GM13977 (cell line): Measurements from ENCODE around the gene CLEC17A.

ENCODE experiments used
- DNase-seq: peaks from one replicate; pipeline ENCODE4 v3.0.0; 2012; ENCODE audit warnings: low spot score
- CTCF ChIP-seq: IDR thresholded peaks from 2 replicates; pipeline ENCODE4 v1.5.1; 2012; ENCODE audit warnings: mild to moderate bottlenecking, control low read depth; ENCODE audit not compliant: insufficient read depth; ENCODE audit errors: extremely low read depth, missing control alignments
- in situ Hi-C: fragments of 300-500 bp; cut with MboI; formaldehyde crosslinking; loops from one replicate; pipeline ENCODE4 v1.12.0; 2022; ENCODE audit warnings: low sequenced_read_pairs, low pct_unique_long_range_greater_than_20kb, mixed read lengths, inconsistent platforms; ENCODE audit not compliant: unreplicated experiment

The CLEC17A gene

GRCh38 chr19:14571695-14572490, 11.0 kb upstream of the CLEC17A start, which contains the start of gene NDUFB7:
NDUFB7 (minus strand) TSS chr19:14572066; CDS start chr19:14572000, 66 bp downstream.
- DNase-seq = peak; percentile 87
- peak; percentile 95 for TF ChIP-seq CTCF
- in situ Hi-C loops = no loop called here

- TF ChIP-seq CTCF = no peak
- in situ Hi-C loops = no loop called here
- no peak for DNase-seq
Measured at GRCh38 chr19:14575428-14575980, 7.4 kb upstream of the CLEC17A start.

- in situ Hi-C loops = no loop called here
- no peak for DNase-seq
- TF ChIP-seq CTCF = no peak
Measured at GRCh38 chr19:14576363-14576762, 6.5 kb upstream of the CLEC17A start.

- TF ChIP-seq CTCF = no peak
- DNase-seq = no peak
- in situ Hi-C loops = no loop called here
Measured at GRCh38 chr19:14577264-14577663, 5.6 kb upstream of the CLEC17A start.

- in situ Hi-C loops = no loop called here
Measured at GRCh38 chr19:14577885-14578427, 4.9 kb upstream of the CLEC17A start.

More at GRCh38 chr19:14577885-14578427, 4.9 kb upstream of the CLEC17A start:
- peak; percentile 29 for TF ChIP-seq CTCF
- DNase-seq = no peak
